ENCODE data around the gene CCDC39. TPM values are rescaled to one million over a fixed set of nuclear protein-coding genes. Genes with fewer than 3 reads are reported as not detected.
"Not testable (repeated sequence)": the region's sequence is repeated elsewhere in the genome, so short reads cannot be mapped to it uniquely, and the experiment has no call there.

The CCDC39 gene
- polyA plus RNA-seq, 4 donors = 0.09 TPM; not detected in 3

- no peaks in the 10 kb centered on the region for H3K9me3 ChIP-seq (ENCODE audit: control insufficient read depth in 2 of 2, insufficient read depth in 1 of 2, low read depth in 1 of 2, low read length in 1 of 2)
- DNase-seq (no peak), FAIRE-seq (no peak)
- no peaks in the 10 kb centered on the region for H3K36me3 ChIP-seq (ENCODE audit: control insufficient read depth in 3 of 3, insufficient read depth in 2 of 3, low read depth in 1 of 3, low read length in 3 of 3)
- WGBS, 3 donors = 5 to 30% (median 16%) methylated on average over 1 of the region's 1 CpG
- no peaks in the 10 kb centered on the region for H3K27me3 ChIP-seq (ENCODE audit: control insufficient read depth in 3 of 3, insufficient read depth in 3 of 3, low read length in 3 of 3)
- no peak overlapping the region for H3K4me3 ChIP-seq (ENCODE audit: low read depth in 1 of 3, low read length in 3 of 3)
- H3K4me1 ChIP-seq (ENCODE audit: control insufficient read depth in 3 of 3, insufficient read depth in 2 of 3, low read depth in 1 of 3, low read length in 2 of 3) = no peaks in the 10 kb centered on the region
- no peak overlapping the region for H3K27ac ChIP-seq (ENCODE audit: low read depth in 1 of 3, low read length in 2 of 3)
Observed at GRCh38 chr3:180646187-180646790, 33.0 kb downstream of the CCDC39 start.

- Histone ChIP-seq H3K27ac (ENCODE audit: low read depth in 1 of 3, low read length in 2 of 3) (no peak overlapping the region), H3K4me1 (ENCODE audit: control insufficient read depth in 3 of 3, insufficient read depth in 2 of 3, low read depth in 1 of 3, low read length in 2 of 3) (no peaks in the 10 kb centered on the region), H3K36me3 (ENCODE audit: control insufficient read depth in 3 of 3, insufficient read depth in 2 of 3, low read depth in 1 of 3, low read length in 3 of 3) (no peaks in the 10 kb centered on the region), H3K27me3 (ENCODE audit: control insufficient read depth in 3 of 3, insufficient read depth in 3 of 3, low read length in 3 of 3) (no peaks in the 10 kb centered on the region), H3K9me3 (ENCODE audit: control insufficient read depth in 2 of 2, insufficient read depth in 1 of 2, low read depth in 1 of 2, low read length in 1 of 2) (no peaks in the 10 kb centered on the region), H3K4me3 (ENCODE audit: low read depth in 1 of 3, low read length in 3 of 3) (no peak overlapping the region)
- DNase-seq (no peak), FAIRE-seq (no peak)
Observed at GRCh38 chr3:180640987-180641386, 38.3 kb downstream of the CCDC39 start.

GRCh38 chr3:180633722-180634121 is 45.6 kb downstream of the CCDC39 start:
- Histone ChIP-seq H3K27ac (ENCODE audit: low read depth in 1 of 3, low read length in 2 of 3) (no peak overlapping the region), H3K4me1 (ENCODE audit: control insufficient read depth in 3 of 3, insufficient read depth in 2 of 3, low read depth in 1 of 3, low read length in 2 of 3) (no peaks in the 10 kb centered on the region), H3K4me3 (ENCODE audit: low read depth in 1 of 3, low read length in 3 of 3) (no peak overlapping the region), H3K27me3 (ENCODE audit: control insufficient read depth in 3 of 3, insufficient read depth in 3 of 3, low read length in 3 of 3) (peaks cover 0 to 7% (median 0%) of the 10 kb centered on the region in 3 donors), H3K36me3 (ENCODE audit: control insufficient read depth in 3 of 3, insufficient read depth in 2 of 3, low read depth in 1 of 3, low read length in 3 of 3) (no peaks in the 10 kb centered on the region), H3K9me3 (ENCODE audit: control insufficient read depth in 2 of 2, insufficient read depth in 1 of 2, low read depth in 1 of 2, low read length in 1 of 2) (no peaks in the 10 kb centered on the region)
- DNase-seq = no peak
- 17 to 21% (median 17%) methylated on average over 2 of the region's 2 CpGs for WGBS, 3 donors
- no peak for FAIRE-seq

DNA sequence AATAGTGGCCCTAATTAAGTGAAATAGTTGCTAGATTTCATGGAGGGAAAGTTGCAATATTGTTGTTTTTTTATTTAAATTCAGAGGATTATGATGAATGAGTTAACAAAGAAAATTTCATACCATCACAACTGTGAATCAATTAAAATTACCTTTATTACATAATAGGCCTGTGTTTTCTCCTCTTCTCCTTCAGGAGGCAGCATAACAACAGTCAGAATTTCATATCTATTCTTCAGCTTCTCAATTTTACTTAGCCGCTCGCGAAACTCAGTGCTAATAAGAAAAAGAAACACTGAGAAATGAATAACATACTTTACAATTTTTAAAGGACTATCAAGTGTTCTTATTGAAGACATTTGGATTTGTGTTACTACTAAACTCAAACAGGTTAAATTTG is 48.0 kb downstream of the CCDC39 start:
- no peak overlapping the region for H3K27ac ChIP-seq (ENCODE audit: low read depth in 1 of 3, low read length in 2 of 3)
- WGBS, 3 donors = 93 to 96% (median 94%) methylated on average over 3 of the region's 3 CpGs
- no peaks in the 10 kb centered on the region for H3K9me3 ChIP-seq (ENCODE audit: control insufficient read depth in 2 of 2, insufficient read depth in 1 of 2, low read depth in 1 of 2, low read length in 1 of 2)
- H3K4me1 ChIP-seq (ENCODE audit: control insufficient read depth in 3 of 3, insufficient read depth in 2 of 3, low read depth in 1 of 3, low read length in 2 of 3) = no peaks in the 10 kb centered on the region
- peaks cover 0 to 3% (median 0%) of the 10 kb centered on the region in 3 donors for H3K36me3 ChIP-seq (ENCODE audit: control insufficient read depth in 3 of 3, insufficient read depth in 2 of 3, low read depth in 1 of 3, low read length in 3 of 3)
- DNase-seq = no peak
- no peak overlapping the region for H3K4me3 ChIP-seq (ENCODE audit: low read depth in 1 of 3, low read length in 3 of 3)
- H3K27me3 ChIP-seq (ENCODE audit: control insufficient read depth in 3 of 3, insufficient read depth in 3 of 3, low read length in 3 of 3) = peaks cover 0 to 7% (median 0%) of the 10 kb centered on the region in 3 donors
- FAIRE-seq = no peak

GRCh38 chr3:180630371-180630770 is 48.9 kb downstream of the CCDC39 start:
- no peak overlapping the region for H3K27ac ChIP-seq (ENCODE audit: low read depth in 1 of 3, low read length in 2 of 3)
- H3K4me1 ChIP-seq (ENCODE audit: control insufficient read depth in 3 of 3, insufficient read depth in 2 of 3, low read depth in 1 of 3, low read length in 2 of 3) = no peaks in the 10 kb centered on the region
- no peak overlapping the region for H3K4me3 ChIP-seq (ENCODE audit: low read depth in 1 of 3, low read length in 3 of 3)
- peaks cover 0 to 6% (median 0%) of the 10 kb centered on the region in 3 donors for H3K27me3 ChIP-seq (ENCODE audit: control insufficient read depth in 3 of 3, insufficient read depth in 3 of 3, low read length in 3 of 3)
- no peak for FAIRE-seq
- H3K36me3 ChIP-seq (ENCODE audit: control insufficient read depth in 3 of 3, insufficient read depth in 2 of 3, low read depth in 1 of 3, low read length in 3 of 3) = peaks cover 0 to 9% (median 0%) of the 10 kb centered on the region in 3 donors
- no peak for DNase-seq
- H3K9me3 ChIP-seq (ENCODE audit: control insufficient read depth in 2 of 2, insufficient read depth in 1 of 2, low read depth in 1 of 2, low read length in 1 of 2) = no peaks in the 10 kb centered on the region

GRCh38 chr3:180626844-180627243 is 52.4 kb downstream of the CCDC39 start:
- 66 to 92% (median 68%) methylated on average over 2 of the region's 2 CpGs for WGBS, 3 donors
- Histone ChIP-seq H3K4me1 (ENCODE audit: control insufficient read depth in 3 of 3, insufficient read depth in 2 of 3, low read depth in 1 of 3, low read length in 2 of 3) (no peaks in the 10 kb centered on the region), H3K9me3 (ENCODE audit: control insufficient read depth in 2 of 2, insufficient read depth in 1 of 2, low read depth in 1 of 2, low read length in 1 of 2) (no peaks in the 10 kb centered on the region), H3K27ac (ENCODE audit: low read depth in 1 of 3, low read length in 2 of 3) (no peak overlapping the region), H3K36me3 (ENCODE audit: control insufficient read depth in 3 of 3, insufficient read depth in 2 of 3, low read depth in 1 of 3, low read length in 3 of 3) (peaks cover 0 to 9% (median 0%) of the 10 kb centered on the region in 3 donors), H3K4me3 (ENCODE audit: low read depth in 1 of 3, low read length in 3 of 3) (no peak overlapping the region), H3K27me3 (ENCODE audit: control insufficient read depth in 3 of 3, insufficient read depth in 3 of 3, low read length in 3 of 3) (peaks cover 0 to 1% (median 0%) of the 10 kb centered on the region in 3 donors)
- no peak for DNase-seq
- no peak for FAIRE-seq

DNA sequence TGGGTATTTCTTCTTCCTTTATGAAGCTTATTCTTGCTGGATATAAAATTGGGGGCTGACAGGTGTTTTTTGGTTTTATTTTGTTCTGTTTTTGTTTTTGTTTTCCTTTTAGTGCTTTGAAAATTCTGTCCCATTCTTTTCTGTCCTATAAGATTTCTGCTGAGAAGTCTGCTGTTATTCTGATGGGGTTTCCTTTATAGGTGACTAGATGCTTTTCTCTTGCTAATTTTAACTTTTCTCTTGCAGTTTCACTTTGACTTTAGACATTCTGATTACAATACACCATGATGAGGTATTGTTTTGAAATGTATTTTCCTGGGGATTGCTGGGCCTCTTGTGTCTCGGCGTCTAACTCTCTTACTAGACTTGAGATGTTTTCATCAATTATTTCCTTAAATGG is 54.6 kb downstream of the CCDC39 start:
- H3K4me3 ChIP-seq (ENCODE audit: low read depth in 1 of 3, low read length in 3 of 3) = no peak overlapping the region
- WGBS, 3 donors = 84 to 94% (median 91%) methylated on average over 2 of the region's 2 CpGs
- no peaks in the 10 kb centered on the region for H3K9me3 ChIP-seq (ENCODE audit: control insufficient read depth in 2 of 2, insufficient read depth in 1 of 2, low read depth in 1 of 2, low read length in 1 of 2)
- FAIRE-seq (no peak), DNase-seq (no peak)
- H3K4me1 ChIP-seq (ENCODE audit: control insufficient read depth in 3 of 3, insufficient read depth in 2 of 3, low read depth in 1 of 3, low read length in 2 of 3) = no peaks in the 10 kb centered on the region
- peaks cover 0 to 9% (median 0%) of the 10 kb centered on the region in 3 donors for H3K36me3 ChIP-seq (ENCODE audit: control insufficient read depth in 3 of 3, insufficient read depth in 2 of 3, low read depth in 1 of 3, low read length in 3 of 3)
- H3K27ac ChIP-seq (ENCODE audit: low read depth in 1 of 3, low read length in 2 of 3) = no peak overlapping the region
- H3K27me3 ChIP-seq (ENCODE audit: control insufficient read depth in 3 of 3, insufficient read depth in 3 of 3, low read length in 3 of 3) = no peaks in the 10 kb centered on the region

- no peaks in the 10 kb centered on the region for H3K36me3 ChIP-seq (ENCODE audit: control insufficient read depth in 3 of 3, insufficient read depth in 2 of 3, low read depth in 1 of 3, low read length in 3 of 3)
- 76 to 91% (median 83%) methylated on average over 2 of the region's 2 CpGs for WGBS, 3 donors
- H3K4me3 ChIP-seq (ENCODE audit: low read depth in 1 of 3, low read length in 3 of 3) = no peak overlapping the region
- FAIRE-seq (no peak), DNase-seq (no peak)
- H3K4me1 ChIP-seq (ENCODE audit: control insufficient read depth in 3 of 3, insufficient read depth in 2 of 3, low read depth in 1 of 3, low read length in 2 of 3) = no peaks in the 10 kb centered on the region
- no peak overlapping the region for H3K27ac ChIP-seq (ENCODE audit: low read depth in 1 of 3, low read length in 2 of 3)
- H3K9me3 ChIP-seq (ENCODE audit: control insufficient read depth in 2 of 2, insufficient read depth in 1 of 2, low read depth in 1 of 2, low read length in 1 of 2) = no peaks in the 10 kb centered on the region
- H3K27me3 ChIP-seq (ENCODE audit: control insufficient read depth in 3 of 3, insufficient read depth in 3 of 3, low read length in 3 of 3) = no peaks in the 10 kb centered on the region
Observed at GRCh38 chr3:180619723-180620122, 59.6 kb downstream of the CCDC39 start.

DNA sequence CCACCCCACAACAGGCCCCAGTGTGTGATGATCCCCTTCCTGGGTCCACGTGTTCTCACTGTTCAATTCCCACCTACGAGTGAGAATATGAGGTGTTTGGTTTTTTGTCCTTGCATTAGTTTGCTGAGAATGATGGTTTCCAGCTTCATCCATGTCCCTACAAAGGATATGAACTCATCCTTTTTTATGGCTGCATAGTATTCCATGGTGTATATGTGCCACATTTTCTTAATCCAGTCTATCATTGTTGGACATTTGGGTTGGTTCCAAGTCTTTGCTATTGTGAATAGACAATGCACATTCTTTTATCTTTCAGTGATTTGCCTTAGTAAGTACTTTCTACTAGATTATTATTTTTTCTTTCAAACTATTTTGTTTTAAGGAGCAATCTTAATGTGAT is 60.7 kb downstream of the CCDC39 start:
- not testable (repeated sequence) for H3K4me3 ChIP-seq (ENCODE audit: low read depth in 1 of 3, low read length in 3 of 3); H3K9me3 ChIP-seq (ENCODE audit: control insufficient read depth in 2 of 2, insufficient read depth in 1 of 2, low read depth in 1 of 2, low read length in 1 of 2); FAIRE-seq; H3K27ac ChIP-seq (ENCODE audit: low read depth in 1 of 3, low read length in 2 of 3); H3K4me1 ChIP-seq (ENCODE audit: control insufficient read depth in 3 of 3, insufficient read depth in 2 of 3, low read depth in 1 of 3, low read length in 2 of 3); H3K36me3 ChIP-seq (ENCODE audit: control insufficient read depth in 3 of 3, insufficient read depth in 2 of 3, low read depth in 1 of 3, low read length in 3 of 3); H3K27me3 ChIP-seq (ENCODE audit: control insufficient read depth in 3 of 3, insufficient read depth in 3 of 3, low read length in 3 of 3); DNase-seq
- WGBS, 3 donors = 90 to 100% (median 94%) methylated on average over 2 of the region's 2 CpGs
